NT2/D1 (cell line): ENCODE measurements around the gene ZNF844.
"Not testable (repeated sequence)": the region's sequence is repeated elsewhere in the genome, so short reads cannot be mapped to it uniquely, and the experiment has no call there.

Experiments used
- DNase-seq: peaks from one replicate; pipeline ENCODE4 v3.0.0-alpha.2; 2011; ENCODE audit warnings: low read depth, low spot score
- H3K27me3 ChIP-seq: 2 replicates; pipeline ENCODE4 v1.6.0; 2011; ENCODE audit warnings: mild to moderate bottlenecking; ENCODE audit not compliant: insufficient read length, insufficient read depth
- H3K36me3 ChIP-seq: 2 replicates; pipeline ENCODE4 v1.6.1; 2011; ENCODE audit warnings: mild to moderate bottlenecking, low read length, mixed read lengths; ENCODE audit not compliant: insufficient read depth, insufficient read length
- H3K4me1 ChIP-seq: 2 replicates; pipeline ENCODE4 v1.5.1; 2011; ENCODE audit not compliant: insufficient read depth, insufficient read length
- H3K4me3 ChIP-seq: 2 replicates; pipeline ENCODE4 v1.5.1; 2011; ENCODE audit warnings: low read depth; ENCODE audit not compliant: insufficient read length
- H3K9ac ChIP-seq: 2 replicates; pipeline ENCODE4 v1.6.0; 2011; ENCODE audit warnings: low read depth; ENCODE audit not compliant: insufficient read length
- H3K9me3 ChIP-seq: 2 replicates; pipeline ENCODE4 v1.5.1; 2011; ENCODE audit warnings: mild to moderate bottlenecking, low read length; ENCODE audit not compliant: insufficient read depth
- SUZ12 ChIP-seq: IDR thresholded peaks from 2 replicates; pipeline ENCODE4 v1.6.1; 2011; ENCODE audit not compliant: insufficient read length, insufficient read depth; ENCODE audit errors: extremely low read depth
- YY1 ChIP-seq: IDR thresholded peaks from 2 replicates; pipeline ENCODE4 v1.6.1; 2011; ENCODE audit not compliant: insufficient read length, insufficient read depth
- ZNF274 ChIP-seq: IDR thresholded peaks from 2 replicates; pipeline ENCODE4 v1.6.1; 2011; ENCODE audit warnings: mild to moderate bottlenecking, low read depth, low read length

The ZNF844 gene

DNA sequence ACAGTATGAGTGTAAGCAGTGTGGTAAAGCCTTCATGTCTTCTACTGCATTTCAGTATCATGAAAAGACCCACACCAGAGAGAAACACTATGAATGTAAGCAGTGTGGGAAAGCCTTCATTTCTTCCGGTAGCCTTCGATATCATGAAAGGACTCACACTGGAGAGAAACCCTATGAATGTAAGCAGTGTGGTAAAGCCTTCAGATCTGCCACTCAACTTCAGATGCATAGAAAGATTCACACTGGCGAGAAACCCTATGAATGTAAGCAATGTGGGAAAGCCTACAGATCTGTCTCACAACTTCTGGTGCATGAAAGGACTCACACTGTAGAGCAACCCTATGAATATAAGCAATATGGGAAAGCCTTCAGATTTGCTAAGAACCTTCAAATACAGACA is 12.8 kb downstream of the ZNF844 start:
- Histone ChIP-seq H3K9me3 (peaks cover 80% of the 10 kb centered on the region), H3K36me3 (peaks cover 72% of the 10 kb centered on the region), H3K9ac (no peak overlapping the region), H3K4me1 (no peaks in the 10 kb centered on the region), H3K27me3 (no peaks in the 10 kb centered on the region), H3K4me3 (no peak overlapping the region)
- TF ChIP-seq SUZ12 (no peak), ZNF274 (peak; percentile 86), YY1 (no peak)
- DNase-seq: no peak

- Histone ChIP-seq H3K9me3 (peaks cover 24% of the 10 kb centered on the region), H3K36me3 (peaks cover 25% of the 10 kb centered on the region)
Observed at GRCh38 chr19:12083336-12083735, 18.8 kb downstream of the ZNF844 start.

DNA sequence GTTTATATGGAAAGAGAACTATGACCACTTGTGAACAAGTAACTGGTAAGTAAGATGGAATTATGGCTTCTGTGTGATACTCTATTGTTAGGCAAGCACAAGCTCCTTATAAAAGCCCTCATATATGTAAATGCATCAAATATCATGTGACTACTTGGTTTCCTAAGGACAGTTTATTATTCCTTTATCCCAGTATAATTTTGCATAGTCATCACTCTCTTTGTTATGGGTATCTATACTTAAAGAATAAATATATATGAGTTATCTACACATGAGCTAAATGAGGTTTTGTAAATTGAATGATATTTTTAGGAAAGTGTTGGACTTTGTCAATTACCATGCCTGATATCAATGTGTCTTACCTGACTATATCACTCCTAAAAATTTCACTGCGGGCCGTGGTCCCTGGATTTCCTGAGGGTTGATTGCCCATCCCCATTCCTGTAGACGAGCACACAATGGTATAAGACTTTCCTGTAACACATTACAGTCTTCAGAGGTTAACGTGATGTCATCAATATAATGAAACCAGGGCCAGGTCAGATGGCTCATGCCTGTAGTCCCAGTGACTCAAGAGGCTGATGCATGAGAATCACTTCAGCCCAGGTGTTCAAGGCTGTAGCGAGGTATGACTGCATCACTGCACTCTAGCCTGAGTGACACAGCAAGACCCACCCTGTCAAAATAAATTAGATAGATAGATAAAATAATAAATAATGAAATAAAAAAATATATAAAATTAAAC is 20.7 kb downstream of the ZNF844 start:
- H3K9me3 ChIP-seq: peaks cover 11% of the 10 kb centered on the region
- no peak for DNase-seq
- H3K27me3 ChIP-seq: no peaks in the 10 kb centered on the region
- no peak overlapping the region for H3K4me3 ChIP-seq
- H3K36me3 ChIP-seq: peaks cover 11% of the 10 kb centered on the region
- no peak for TF ChIP-seq YY1
- TF ChIP-seq SUZ12: no peak
- no peak for TF ChIP-seq ZNF274
- no peaks in the 10 kb centered on the region for H3K4me1 ChIP-seq
- no peak overlapping the region for H3K9ac ChIP-seq

More at GRCh38 chr19:12083336-12083735, 18.8 kb downstream of the ZNF844 start:
- not testable (repeated sequence) for H3K9ac ChIP-seq, H3K27me3 ChIP-seq, H3K4me3 ChIP-seq, H3K4me1 ChIP-seq, DNase-seq

- Histone ChIP-seq H3K9me3 (peaks cover 6% of the 10 kb centered on the region; the same call in 1 of the 2 replicates), H3K27me3 (no peaks in the 10 kb centered on the region), H3K4me1 (no peaks in the 10 kb centered on the region), H3K9ac (no peak overlapping the region), H3K36me3 (peaks cover 17% of the 10 kb centered on the region), H3K4me3 (no peak overlapping the region)
- no peak for TF ChIP-seq SUZ12
- no peak for TF ChIP-seq YY1
- peak; percentile 48 for DNase-seq
Observed at GRCh38 chr19:12090807-12091206, 26.3 kb downstream of the ZNF844 start.

DNA sequence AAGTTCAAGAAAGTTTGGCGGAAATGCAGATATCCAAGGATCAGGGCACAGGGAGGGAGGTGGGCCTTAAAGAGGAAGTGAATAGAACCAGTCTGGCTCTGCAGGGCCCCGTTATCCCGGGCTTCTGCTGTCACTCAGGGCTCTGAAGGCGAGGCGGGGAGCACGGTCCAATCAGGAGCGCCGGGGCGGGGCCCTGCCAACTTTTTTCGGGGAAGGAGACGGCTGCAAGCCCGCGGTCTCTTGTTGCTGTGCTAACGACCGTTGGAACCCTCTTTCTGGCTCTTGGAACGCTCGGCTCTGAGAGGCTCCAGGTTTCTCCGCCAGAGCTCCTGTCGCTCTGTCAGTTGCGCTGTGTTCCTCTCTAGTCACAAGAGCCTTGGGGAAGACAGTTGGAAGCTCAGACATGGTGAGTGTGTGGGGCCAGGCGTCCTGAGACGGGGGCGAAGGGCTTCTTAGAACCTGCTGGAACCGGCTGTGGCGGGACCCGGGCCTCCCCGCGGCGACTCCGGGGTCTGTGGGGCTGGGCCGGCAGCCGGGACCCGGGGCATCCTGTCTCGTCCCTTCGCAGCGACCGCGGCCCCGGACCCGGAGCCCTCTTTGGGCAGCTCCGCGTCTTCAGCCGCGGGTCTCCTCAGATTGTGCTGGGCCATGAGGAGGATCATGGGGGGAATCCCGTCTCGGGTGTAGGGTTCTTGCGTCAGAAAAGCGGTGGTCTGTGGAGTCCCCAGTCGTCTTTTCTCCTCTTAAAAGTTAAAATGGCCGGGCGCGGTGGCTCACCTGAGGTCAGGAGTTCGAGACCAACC is 27.7 kb downstream of the ZNF844 start:
- DNase-seq: peak; percentile 94

DNA sequence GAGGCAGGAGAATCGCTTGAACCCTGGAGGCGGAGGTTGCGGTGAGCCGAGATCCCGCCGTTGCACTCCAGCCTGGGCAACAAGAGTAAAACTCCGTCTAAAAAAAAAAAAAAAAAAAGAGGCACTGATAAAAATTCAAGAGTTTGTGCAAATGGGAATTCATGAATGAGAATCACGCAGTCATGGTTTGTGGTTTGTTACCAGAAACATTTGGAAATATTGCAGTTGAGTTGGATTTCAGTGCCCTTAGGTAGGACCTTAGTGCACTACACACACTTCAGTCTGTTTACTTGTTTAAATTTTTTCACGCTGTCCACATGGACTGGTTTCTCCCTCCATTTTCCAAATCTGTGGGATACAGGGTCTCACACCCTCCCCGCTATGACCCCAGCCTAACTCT is 28.4 kb downstream of the ZNF844 start:
- Histone ChIP-seq H3K4me3 (peak overlapping the region; percentile 70), H3K36me3 (peaks cover 24% of the 10 kb centered on the region)

More for the DNA sequence above, 27.7 kb downstream of the ZNF844 start:
- peak overlapping the region; percentile 70 for H3K4me3 ChIP-seq
- peaks cover 18% of the 10 kb centered on the region for H3K9me3 ChIP-seq
- H3K27me3 ChIP-seq: no peaks in the 10 kb centered on the region
- H3K4me1 ChIP-seq: no peaks in the 10 kb centered on the region
- H3K36me3 ChIP-seq: peaks cover 23% of the 10 kb centered on the region
- H3K9ac ChIP-seq: peak overlapping the region; percentile 86
- TF ChIP-seq SUZ12: no peak

DNA sequence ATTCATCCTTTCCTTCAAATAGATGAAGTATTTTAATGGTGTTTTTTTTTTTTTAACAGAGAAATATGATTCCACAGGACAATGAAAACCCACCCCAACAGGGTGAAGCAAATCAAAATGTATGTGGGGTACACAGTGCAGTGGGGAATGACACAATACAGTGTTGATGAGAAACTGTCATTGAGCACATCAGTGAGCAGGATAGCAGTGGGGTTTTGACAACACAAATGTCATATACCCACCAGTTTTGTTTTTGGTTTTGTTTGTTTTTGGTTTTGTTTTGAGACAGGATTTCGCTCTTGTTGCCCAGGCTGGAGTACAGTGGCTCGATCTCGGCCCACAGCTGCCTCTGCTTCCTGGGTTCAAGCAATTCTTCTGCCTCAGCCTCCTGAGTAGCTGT is 29.2 kb downstream of the ZNF844 start:
- H3K9me3 ChIP-seq: peaks cover 32% of the 10 kb centered on the region
- H3K4me3 ChIP-seq: no peak overlapping the region
- H3K9ac ChIP-seq: no peak overlapping the region
- no peak for DNase-seq
- no peak for TF ChIP-seq SUZ12
- TF ChIP-seq YY1: no peak
- no peak for TF ChIP-seq ZNF274
- no peaks in the 10 kb centered on the region for H3K4me1 ChIP-seq
- no peaks in the 10 kb centered on the region for H3K27me3 ChIP-seq
- H3K36me3 ChIP-seq: peaks cover 31% of the 10 kb centered on the region

More for the DNA sequence above, 28.4 kb downstream of the ZNF844 start:
- no peak for TF ChIP-seq SUZ12
- no peak for TF ChIP-seq YY1
- no peak for TF ChIP-seq ZNF274
- no peaks in the 10 kb centered on the region for H3K4me1 ChIP-seq
- peak overlapping the region; percentile 86 for H3K9ac ChIP-seq
- peaks cover 24% of the 10 kb centered on the region for H3K9me3 ChIP-seq
- no peak for DNase-seq
- no peaks in the 10 kb centered on the region for H3K27me3 ChIP-seq
